ENCODE results near the gene RAP1A.

RAP1A gene

DNA sequence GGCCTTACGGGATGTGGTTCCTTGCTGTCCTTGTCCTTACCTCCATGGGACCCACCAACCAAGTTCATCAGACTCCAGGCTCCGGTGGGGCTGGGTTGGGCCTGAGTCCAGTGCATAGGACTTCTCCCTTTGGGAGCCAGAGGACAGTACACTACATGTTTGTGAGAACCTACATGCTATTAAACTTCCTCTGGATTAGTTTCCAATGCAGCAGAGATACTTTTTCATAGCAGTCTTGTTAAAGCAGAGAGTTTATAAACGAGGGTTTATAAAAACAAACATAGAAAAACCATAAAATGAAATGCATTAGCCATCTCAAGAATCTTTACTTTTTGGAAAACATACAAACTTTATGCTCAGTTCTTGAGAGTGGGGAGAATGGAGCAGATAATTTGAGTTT is 86.3 kb downstream of the RAP1A start:
- H3K4me1 ChIP-seq (ENCODE audit: control insufficient read depth, insufficient read depth, low read length) = peaks cover 9% of the 10 kb centered on the region
- H3K4me2 ChIP-seq (ENCODE audit: low read length) = no peak overlapping the region
- H3K27me3 ChIP-seq (ENCODE audit: control insufficient read depth, insufficient read depth, low read length) = no peaks in the 10 kb centered on the region
- H3K9me3 ChIP-seq (replicated peaks; ENCODE audit: low read length) = no peaks in the 10 kb centered on the region
- no peak overlapping the region for H3K9ac ChIP-seq (ENCODE audit: low read depth, low read length)
- H3K36me3 ChIP-seq (ENCODE audit: insufficient read depth, low read length) = peaks cover 43% of the 10 kb centered on the region
- H3K4me3 ChIP-seq (ENCODE audit: low read length) = no peak overlapping the region

DNA sequence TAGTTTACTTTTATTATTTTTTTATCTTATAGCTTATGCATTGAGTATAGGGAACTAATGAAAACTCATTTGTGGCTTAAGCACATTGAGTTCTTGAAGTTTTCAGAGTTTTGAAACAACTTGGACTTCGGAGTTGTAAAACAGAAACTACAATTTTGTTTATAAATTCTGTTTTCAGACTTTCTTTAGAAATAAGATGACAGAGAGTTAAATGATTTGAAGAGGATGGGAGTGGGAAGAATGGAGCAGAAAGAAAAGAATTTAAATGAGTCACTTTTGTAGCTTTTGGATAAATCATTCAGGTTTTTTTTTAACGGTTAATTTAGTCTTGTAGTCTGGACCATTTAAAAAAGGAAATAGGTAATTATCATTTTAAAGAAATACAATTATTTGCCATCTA is 87.3 kb downstream of the RAP1A start:
- Histone ChIP-seq H3K4me1 (ENCODE audit: control insufficient read depth, insufficient read depth, low read length) (peaks cover 9% of the 10 kb centered on the region), H3K9me3 (replicated peaks; ENCODE audit: low read length) (no peaks in the 10 kb centered on the region), H3K27me3 (ENCODE audit: control insufficient read depth, insufficient read depth, low read length) (no peaks in the 10 kb centered on the region), H3K36me3 (ENCODE audit: insufficient read depth, low read length) (peaks cover 37% of the 10 kb centered on the region), H3K9ac (ENCODE audit: low read depth, low read length) (no peak overlapping the region), H3K4me3 (ENCODE audit: low read length) (no peak overlapping the region), H3K4me2 (ENCODE audit: low read length) (no peak overlapping the region)

DNA sequence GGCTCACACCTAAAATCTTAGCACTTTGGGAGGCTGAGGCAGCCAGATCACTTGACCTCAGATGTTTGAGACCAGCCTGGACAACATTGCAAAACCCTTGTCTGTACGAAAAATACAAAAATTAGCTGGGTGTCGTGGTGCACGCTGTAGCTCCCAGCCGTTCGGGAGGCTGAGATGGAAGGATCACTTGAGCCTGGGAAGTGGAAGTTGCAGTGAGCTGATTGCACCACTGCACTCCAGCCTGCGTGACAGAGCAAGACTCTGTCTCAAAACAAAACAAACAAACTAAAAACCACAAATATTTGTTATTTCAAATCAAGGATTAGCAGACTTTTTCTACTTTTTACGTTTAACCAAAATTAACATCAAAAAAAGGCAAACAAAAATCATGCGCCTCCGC is 88.3 kb downstream of the RAP1A start:
- Histone ChIP-seq H3K9me3 (replicated peaks; ENCODE audit: low read length) (no peaks in the 10 kb centered on the region), H3K27me3 (ENCODE audit: control insufficient read depth, insufficient read depth, low read length) (no peaks in the 10 kb centered on the region), H3K4me3 (ENCODE audit: low read length) (no peak overlapping the region), H3K9ac (ENCODE audit: low read depth, low read length) (no peak overlapping the region), H3K36me3 (ENCODE audit: insufficient read depth, low read length) (peaks cover 33% of the 10 kb centered on the region), H3K4me1 (ENCODE audit: control insufficient read depth, insufficient read depth, low read length) (peaks cover 9% of the 10 kb centered on the region), H3K4me2 (ENCODE audit: low read length) (no peak overlapping the region)

DNA sequence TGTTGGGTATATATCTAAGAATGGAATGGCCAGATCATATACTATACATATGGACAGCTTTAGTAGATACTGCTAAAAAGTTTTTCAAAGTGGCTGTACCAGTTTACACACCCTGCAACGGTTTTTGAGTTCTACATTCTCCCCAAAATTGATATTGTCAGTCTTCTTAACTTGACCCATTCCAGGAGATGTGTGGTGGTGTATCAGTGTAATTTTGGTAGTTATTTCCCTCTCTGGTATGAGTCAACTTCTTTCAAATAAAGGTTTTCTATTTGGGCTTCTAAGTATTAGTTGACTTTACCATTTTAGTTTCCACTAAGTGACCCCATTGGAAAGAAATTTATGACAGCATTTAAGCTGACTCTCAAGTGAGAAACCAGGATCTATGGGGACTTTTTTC is 90.4 kb downstream of the RAP1A start:
- H3K36me3 ChIP-seq (ENCODE audit: insufficient read depth, low read length) = peaks cover 20% of the 10 kb centered on the region
- no peaks in the 10 kb centered on the region for H3K9me3 ChIP-seq (replicated peaks; ENCODE audit: low read length)
- no peak overlapping the region for H3K4me3 ChIP-seq (ENCODE audit: low read length)
- no peak overlapping the region for H3K4me2 ChIP-seq (ENCODE audit: low read length)
- no peaks in the 10 kb centered on the region for H3K27me3 ChIP-seq (ENCODE audit: control insufficient read depth, insufficient read depth, low read length)
- no peak overlapping the region for H3K9ac ChIP-seq (ENCODE audit: low read depth, low read length)
- H3K4me1 ChIP-seq (ENCODE audit: control insufficient read depth, insufficient read depth, low read length) = peaks cover 9% of the 10 kb centered on the region

DNA sequence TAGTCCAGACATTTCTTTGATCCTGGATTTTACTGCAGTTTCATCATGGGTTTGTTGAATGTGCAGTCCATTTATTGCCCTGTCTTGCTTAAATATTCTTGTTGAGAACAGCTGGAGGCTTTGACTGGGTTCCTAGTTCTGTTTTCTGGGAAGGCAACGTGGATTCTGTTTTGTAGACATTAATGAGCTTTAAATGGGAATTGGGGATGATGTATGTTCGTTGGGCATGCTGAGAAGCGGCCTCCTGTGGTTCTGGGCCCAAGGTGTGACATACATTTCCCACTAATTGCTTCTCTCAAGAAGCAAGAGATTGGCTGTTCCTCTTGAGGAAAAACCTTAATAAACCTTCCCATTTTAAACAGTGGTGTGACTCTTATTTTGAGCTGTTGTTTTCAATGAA is 96.7 kb downstream of the RAP1A start:
- Histone ChIP-seq H3K4me3 (ENCODE audit: low read length) (no peak overlapping the region), H3K27me3 (ENCODE audit: control insufficient read depth, insufficient read depth, low read length) (no peaks in the 10 kb centered on the region), H3K36me3 (ENCODE audit: insufficient read depth, low read length) (no peaks in the 10 kb centered on the region), H3K4me1 (ENCODE audit: control insufficient read depth, insufficient read depth, low read length) (peaks cover 9% of the 10 kb centered on the region), H3K4me2 (ENCODE audit: low read length) (no peak overlapping the region), H3K9me3 (replicated peaks; ENCODE audit: low read length) (no peaks in the 10 kb centered on the region), H3K9ac (ENCODE audit: low read depth, low read length) (no peak overlapping the region)

DNA sequence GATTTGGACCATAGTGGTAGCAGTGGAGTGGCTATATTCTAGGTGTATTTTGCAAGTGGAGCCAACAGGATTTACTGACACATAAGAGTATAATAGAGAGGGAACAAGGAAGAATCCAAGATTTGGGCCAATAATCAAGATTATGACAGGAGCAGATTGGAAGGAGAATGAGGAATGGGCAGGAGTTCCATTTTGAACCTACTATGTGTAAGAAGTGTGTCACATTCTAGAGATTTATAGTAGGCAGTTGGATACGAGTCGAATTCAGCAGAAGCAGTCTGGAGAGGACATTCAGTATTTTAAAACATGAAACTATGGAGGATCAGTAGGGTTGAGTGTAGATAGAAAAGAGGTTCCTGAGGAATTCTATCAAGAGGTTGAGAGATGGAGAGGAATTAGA is 97.9 kb downstream of the RAP1A start:
- Histone ChIP-seq H3K9me3 (replicated peaks; ENCODE audit: low read length) (no peaks in the 10 kb centered on the region), H3K27me3 (ENCODE audit: control insufficient read depth, insufficient read depth, low read length) (no peaks in the 10 kb centered on the region), H3K4me1 (ENCODE audit: control insufficient read depth, insufficient read depth, low read length) (peaks cover 20% of the 10 kb centered on the region)

DNA sequence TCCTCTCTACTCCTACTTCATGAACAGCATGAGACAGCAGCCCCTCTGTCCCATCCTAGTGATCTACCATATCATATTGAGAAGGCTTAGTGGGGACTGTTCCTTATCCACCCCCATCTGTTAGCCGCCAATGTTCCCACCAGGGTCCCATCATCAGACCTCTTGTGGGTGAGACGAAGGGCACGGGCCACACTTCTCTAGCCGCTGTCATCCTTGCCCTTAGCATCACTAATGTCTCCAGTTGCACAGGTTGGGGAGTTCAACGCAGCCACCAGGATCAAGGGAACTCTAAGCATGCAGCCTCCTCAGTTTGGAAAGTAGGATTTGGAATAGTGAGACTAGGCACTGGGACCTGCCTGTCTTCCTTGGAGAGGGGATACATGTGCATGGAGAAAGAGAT is 99.5 kb downstream of the RAP1A start:
- Histone ChIP-seq H3K9me3 (replicated peaks; ENCODE audit: low read length) (no peaks in the 10 kb centered on the region), H3K4me3 (ENCODE audit: low read length) (no peak overlapping the region), H3K36me3 (ENCODE audit: insufficient read depth, low read length) (no peaks in the 10 kb centered on the region), H3K4me2 (ENCODE audit: low read length) (no peak overlapping the region), H3K27me3 (ENCODE audit: control insufficient read depth, insufficient read depth, low read length) (no peaks in the 10 kb centered on the region), H3K9ac (ENCODE audit: low read depth, low read length) (no peak overlapping the region), H3K4me1 (ENCODE audit: control insufficient read depth, insufficient read depth, low read length) (peaks cover 20% of the 10 kb centered on the region)

More for the DNA sequence above, 97.9 kb downstream of the RAP1A start:
- H3K36me3 ChIP-seq (ENCODE audit: insufficient read depth, low read length) = no peaks in the 10 kb centered on the region
- H3K9ac ChIP-seq (ENCODE audit: low read depth, low read length) = no peak overlapping the region
- no peak overlapping the region for H3K4me2 ChIP-seq (ENCODE audit: low read length)
- no peak overlapping the region for H3K4me3 ChIP-seq (ENCODE audit: low read length)

DNA sequence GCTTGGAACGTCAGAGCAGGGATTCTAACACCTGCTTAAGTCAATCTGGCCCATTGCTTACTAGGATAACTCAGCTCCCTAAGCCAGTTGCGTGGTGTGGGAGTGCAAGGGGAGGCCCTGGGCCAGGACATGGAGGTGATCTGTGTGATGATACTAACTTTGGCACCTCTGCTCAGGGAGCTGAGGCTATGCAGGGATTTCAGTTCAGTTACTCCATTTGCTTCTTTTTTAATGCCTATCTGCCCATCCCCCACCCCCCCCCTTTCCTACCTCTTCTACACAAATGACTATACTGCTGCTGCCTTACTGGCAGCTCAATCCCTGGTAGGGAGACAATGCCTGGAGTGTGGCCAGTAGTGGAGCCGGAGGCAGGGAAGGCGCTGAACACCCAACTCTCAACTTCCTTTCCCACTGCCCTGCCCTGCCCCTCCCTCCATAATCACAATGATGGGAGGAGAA is 100.1 kb downstream of the RAP1A start:
- no peak overlapping the region for H3K4me3 ChIP-seq (ENCODE audit: low read length)
- no peak overlapping the region for H3K9ac ChIP-seq (ENCODE audit: low read depth, low read length)
- peaks cover 20% of the 10 kb centered on the region for H3K4me1 ChIP-seq (ENCODE audit: control insufficient read depth, insufficient read depth, low read length)
- H3K27me3 ChIP-seq (ENCODE audit: control insufficient read depth, insufficient read depth, low read length) = no peaks in the 10 kb centered on the region
- H3K4me2 ChIP-seq (ENCODE audit: low read length) = no peak overlapping the region
- no peaks in the 10 kb centered on the region for H3K36me3 ChIP-seq (ENCODE audit: insufficient read depth, low read length)
- no peaks in the 10 kb centered on the region for H3K9me3 ChIP-seq (replicated peaks; ENCODE audit: low read length)

DNA sequence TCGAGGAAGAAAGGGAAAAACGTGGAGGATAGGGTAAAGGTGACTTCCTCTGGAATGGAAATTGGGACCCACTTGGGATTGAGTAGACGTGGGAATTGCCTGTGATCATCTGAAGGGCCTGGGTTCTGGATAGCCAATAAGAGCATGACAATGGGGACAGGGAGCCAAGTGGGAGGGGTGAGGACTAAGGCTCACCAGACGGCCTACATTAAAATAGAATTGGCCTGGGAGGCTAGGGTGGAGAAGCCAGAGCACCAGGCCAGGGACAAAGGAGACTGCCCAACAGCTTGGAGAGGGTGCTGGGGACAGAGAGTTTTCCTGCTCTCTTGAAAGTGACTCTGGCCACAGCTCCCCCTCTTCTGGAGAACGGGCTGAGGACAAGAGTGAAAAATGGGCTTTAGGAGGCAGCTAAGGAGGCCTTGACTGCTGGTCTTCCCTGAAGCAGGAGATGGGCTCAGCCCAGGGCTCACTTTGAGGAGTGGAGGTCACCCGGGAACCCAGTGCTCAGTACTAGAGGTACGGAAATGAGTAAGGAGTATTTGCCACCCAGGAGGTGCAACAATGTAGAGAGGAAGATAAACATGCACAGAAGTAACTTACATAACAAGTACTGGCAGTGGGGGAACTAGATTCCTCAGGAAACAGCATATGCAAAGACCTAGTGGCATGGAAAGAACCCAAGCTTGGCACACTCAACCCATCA is 100.8 kb downstream of the RAP1A start:
- no peak overlapping the region for H3K4me2 ChIP-seq (ENCODE audit: low read length)
- H3K4me3 ChIP-seq (ENCODE audit: low read length) = no peak overlapping the region
- H3K36me3 ChIP-seq (ENCODE audit: insufficient read depth, low read length) = no peaks in the 10 kb centered on the region
- peaks cover 26% of the 10 kb centered on the region for H3K4me1 ChIP-seq (ENCODE audit: control insufficient read depth, insufficient read depth, low read length)
- H3K27me3 ChIP-seq (ENCODE audit: control insufficient read depth, insufficient read depth, low read length) = no peaks in the 10 kb centered on the region
- no peaks in the 10 kb centered on the region for H3K9me3 ChIP-seq (replicated peaks; ENCODE audit: low read length)
- H3K9ac ChIP-seq (ENCODE audit: low read depth, low read length) = no peak overlapping the region

DNA sequence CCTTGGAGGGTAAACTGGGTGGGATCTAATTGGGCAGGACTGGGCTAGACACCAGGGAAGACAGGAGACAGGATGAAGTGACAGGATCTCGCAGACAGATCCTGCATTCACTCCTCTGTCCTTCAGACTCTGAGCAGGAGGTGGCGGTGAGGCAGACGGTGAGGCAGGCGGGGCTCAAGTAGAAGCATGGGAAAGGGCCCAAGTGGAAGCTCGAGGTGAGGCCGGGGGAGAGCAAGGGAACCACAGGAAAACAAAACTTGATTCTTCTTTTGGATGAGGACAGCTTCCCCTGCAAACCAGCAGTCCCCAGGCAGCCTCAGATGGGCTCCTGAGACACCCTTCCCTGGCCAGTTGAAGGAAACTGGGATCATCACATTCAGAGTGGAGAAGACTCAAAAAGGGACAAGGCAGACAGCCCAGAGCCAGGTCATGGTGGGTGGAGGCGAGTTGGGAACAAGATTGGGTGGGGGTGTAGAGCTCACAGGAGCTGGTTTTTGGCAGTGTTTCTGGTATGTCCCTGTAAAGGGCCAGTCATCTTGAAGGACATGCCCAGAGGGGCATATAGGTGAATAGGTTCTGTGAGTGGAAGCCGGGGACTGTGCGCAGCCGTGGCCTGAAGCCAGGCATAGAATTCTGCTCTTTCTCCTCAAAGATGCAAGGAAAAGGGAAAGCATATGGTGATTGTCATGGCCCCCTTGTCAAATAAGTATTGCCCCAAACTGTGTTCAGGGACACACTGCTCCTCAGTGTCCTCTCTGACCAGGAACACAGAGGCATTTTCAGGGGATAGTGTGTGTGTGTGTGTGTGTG is 101.6 kb downstream of the RAP1A start:
- Histone ChIP-seq H3K27me3 (ENCODE audit: control insufficient read depth, insufficient read depth, low read length) (no peaks in the 10 kb centered on the region), H3K4me2 (ENCODE audit: low read length) (no peak overlapping the region), H3K4me1 (ENCODE audit: control insufficient read depth, insufficient read depth, low read length) (peaks cover 26% of the 10 kb centered on the region), H3K9ac (ENCODE audit: low read depth, low read length) (no peak overlapping the region), H3K36me3 (ENCODE audit: insufficient read depth, low read length) (no peaks in the 10 kb centered on the region), H3K4me3 (ENCODE audit: low read length) (no peak overlapping the region), H3K9me3 (replicated peaks; ENCODE audit: low read length) (no peaks in the 10 kb centered on the region)

DNA sequence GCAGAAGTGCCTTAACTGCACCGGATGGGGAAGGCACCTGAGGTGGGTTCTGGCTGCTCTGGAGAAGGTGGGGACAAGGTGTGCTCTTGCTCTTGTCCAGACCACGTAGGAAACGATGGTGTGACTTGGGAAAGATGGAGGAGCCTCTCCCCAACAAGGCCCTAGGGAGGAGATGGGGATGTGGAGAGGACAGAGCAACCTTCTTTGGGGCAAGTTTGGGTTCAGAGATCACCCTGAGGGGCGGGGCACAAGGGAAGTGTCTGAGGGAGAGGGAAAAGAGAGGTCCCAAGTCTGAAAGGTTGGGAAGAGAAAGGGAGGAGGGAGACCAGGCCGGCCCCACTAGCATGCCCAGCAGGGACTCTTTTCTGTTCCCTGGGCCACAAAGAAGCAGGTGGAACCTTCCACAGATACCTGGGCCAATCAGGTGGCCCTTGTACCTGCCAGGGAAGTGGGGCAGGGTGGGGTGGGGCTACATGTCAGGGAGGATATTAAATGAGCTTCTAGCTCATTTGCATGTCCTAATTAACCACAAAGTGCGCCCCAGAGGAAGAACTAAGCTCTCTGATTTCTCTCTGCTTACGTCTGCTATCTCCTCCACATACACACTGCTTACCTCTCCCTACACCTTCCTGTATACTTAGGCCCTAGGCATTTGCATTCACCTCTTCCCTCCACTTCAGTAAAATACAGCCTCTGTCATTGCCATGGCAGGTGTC is 103.7 kb downstream of the RAP1A start:
- Histone ChIP-seq H3K36me3 (ENCODE audit: insufficient read depth, low read length) (no peaks in the 10 kb centered on the region), H3K9ac (ENCODE audit: low read depth, low read length) (no peak overlapping the region), H3K27me3 (ENCODE audit: control insufficient read depth, insufficient read depth, low read length) (no peaks in the 10 kb centered on the region), H3K4me2 (ENCODE audit: low read length) (no peak overlapping the region), H3K9me3 (replicated peaks; ENCODE audit: low read length) (no peaks in the 10 kb centered on the region), H3K4me1 (ENCODE audit: control insufficient read depth, insufficient read depth, low read length) (peaks cover 26% of the 10 kb centered on the region), H3K4me3 (ENCODE audit: low read length) (no peak overlapping the region)

All from skeletal muscle satellite cell (primary cell).